ENCODE measurements around the gene BRD3OS.

- TF ChIP-seq CTCF (conservative IDR thresholded peaks at IDR 0.05; ENCODE audit: low read length) (no peak), EZH2phosphoT487 (IDR thresholded peaks at IDR 0.05; ENCODE audit: borderline replicate concordance, low read depth, low read length) (no peak)
Measured at GRCh38 chr9:133999851-134000265, 25.4 kb upstream of the BRD3OS start.

Measured in OCI-LY7 (cell line).